GM12873 (cell line): ENCODE results near the gene SRRM4.

Experiments
- CTCF ChIP-seq: IDR thresholded peaks from 2 replicates; pipeline ENCODE4 v1.5.1; 2012; ENCODE audit warnings: low read depth, mild to moderate bottlenecking, moderate library complexity, low read length, control low read depth; ENCODE audit not compliant: insufficient read depth; ENCODE audit errors: missing control alignments

The SRRM4 gene

GRCh38 chr12:119208626-119209061 is 227.3 kb downstream of the SRRM4 start:
- no peak for TF ChIP-seq CTCF

GRCh38 chr12:119211884-119212283 is 230.5 kb downstream of the SRRM4 start:
- TF ChIP-seq CTCF: no peak
